Upper lobe of right lung (tissue), 1 donor: ENCODE data around the gene DUSP7. TPM values are rescaled to one million over a fixed set of nuclear protein-coding genes. Genes with fewer than 3 reads are reported as not detected.
"Not testable (repeated sequence)": the region's sequence is repeated elsewhere in the genome, so short reads cannot be mapped to it uniquely, and the experiment has no call there.

Source experiments
- ATAC-seq: fragments of 200-7000 bp; cut with Tn5 transposase; one replicate; pipeline ENCODE4 v1.9.1; 2020; ENCODE audit warnings: mild to moderate bottlenecking, moderate library complexity
- DNase-seq: peaks from one replicate; pipeline ENCODE4 v3.0.0-alpha.2; 2020
- H3K27ac ChIP-seq: fragments of 200-600 bp; one replicate; pipeline ENCODE4 v1.8.0; 2022
- H3K27me3 ChIP-seq: fragments of 200-600 bp; one replicate; pipeline ENCODE4 v1.8.0; 2022; ENCODE audit warnings: mild to moderate bottlenecking
- H3K36me3 ChIP-seq: fragments of 200-600 bp; one replicate; pipeline ENCODE4 v1.8.0; 2022
- H3K4me1 ChIP-seq: fragments of 200-600 bp; one replicate; pipeline ENCODE4 v1.8.0; 2022
- H3K4me3 ChIP-seq: fragments of 200-600 bp; one replicate; pipeline ENCODE4 v1.8.0; 2022; ENCODE audit warnings: mild to moderate bottlenecking
- H3K9me3 ChIP-seq: fragments of 200-600 bp; one replicate; pipeline ENCODE4 v1.8.0; 2022
- intact Hi-C: fragments of 100-400 bp; cut with DNase I; formaldehyde crosslinking; loops from one replicate; pipeline ENCODE4 v1.11.0; 2022
- total RNA-seq: library from RNA; stranded (reverse); fragmentation: NEBNext Ultra II Directional; extraction: Animal tissue kit (Norgen Biotek cat#: 25700); gene quantifications from one replicate; pipeline ENCODE4 v1.2.1, GENCODE V29; 2021
- TF ChIP-seq, protein P1 (sequence below): fragments of 200-600 bp; IDR thresholded peaks from one replicate; pipeline ENCODE4 v1.8.0; 2022; ENCODE audit warnings: antibody characterized with exemption
- donor health status: DM: no; HTN: yes; CAD: no; lungs with severe emphysema.

The DUSP7 gene
- total RNA-seq, 1 donor from 2014 or later: 40.7 TPM

DNA sequence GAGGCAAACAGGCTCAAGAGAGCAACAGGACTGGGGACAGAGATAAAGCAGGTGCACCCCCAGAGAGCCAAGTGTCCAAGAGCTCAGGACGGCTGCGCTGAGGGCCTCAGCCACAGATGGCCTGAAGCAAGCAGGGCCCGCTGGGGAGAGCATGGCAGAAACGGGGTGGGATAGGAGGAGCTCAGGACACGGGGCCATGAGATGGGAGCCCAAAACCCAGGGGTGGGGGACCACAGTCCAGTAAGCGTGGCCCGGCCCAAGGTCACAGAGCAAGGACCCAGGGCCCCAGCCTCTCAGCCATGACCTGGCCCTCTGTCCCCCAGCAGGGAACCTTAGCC, 9.5 kb downstream of the DUSP7 start:
- no peak for ATAC-seq
- TF ChIP-seq, protein P1, sequence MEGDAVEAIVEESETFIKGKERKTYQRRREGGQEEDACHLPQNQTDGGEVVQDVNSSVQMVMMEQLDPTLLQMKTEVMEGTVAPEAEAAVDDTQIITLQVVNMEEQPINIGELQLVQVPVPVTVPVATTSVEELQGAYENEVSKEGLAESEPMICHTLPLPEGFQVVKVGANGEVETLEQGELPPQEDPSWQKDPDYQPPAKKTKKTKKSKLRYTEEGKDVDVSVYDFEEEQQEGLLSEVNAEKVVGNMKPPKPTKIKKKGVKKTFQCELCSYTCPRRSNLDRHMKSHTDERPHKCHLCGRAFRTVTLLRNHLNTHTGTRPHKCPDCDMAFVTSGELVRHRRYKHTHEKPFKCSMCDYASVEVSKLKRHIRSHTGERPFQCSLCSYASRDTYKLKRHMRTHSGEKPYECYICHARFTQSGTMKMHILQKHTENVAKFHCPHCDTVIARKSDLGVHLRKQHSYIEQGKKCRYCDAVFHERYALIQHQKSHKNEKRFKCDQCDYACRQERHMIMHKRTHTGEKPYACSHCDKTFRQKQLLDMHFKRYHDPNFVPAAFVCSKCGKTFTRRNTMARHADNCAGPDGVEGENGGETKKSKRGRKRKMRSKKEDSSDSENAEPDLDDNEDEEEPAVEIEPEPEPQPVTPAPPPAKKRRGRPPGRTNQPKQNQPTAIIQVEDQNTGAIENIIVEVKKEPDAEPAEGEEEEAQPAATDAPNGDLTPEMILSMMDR: no peak
- Histone ChIP-seq H3K4me1 (peaks cover 54% of the 10 kb centered on the region), H3K27ac (peak overlapping the region; percentile 73), H3K4me3 (no peak overlapping the region), H3K9me3 (no peaks in the 10 kb centered on the region), H3K36me3 (peaks cover 36% of the 10 kb centered on the region), H3K27me3 (no peaks in the 10 kb centered on the region)
- no peak for DNase-seq
- intact Hi-C loops: no loop called here

DNA sequence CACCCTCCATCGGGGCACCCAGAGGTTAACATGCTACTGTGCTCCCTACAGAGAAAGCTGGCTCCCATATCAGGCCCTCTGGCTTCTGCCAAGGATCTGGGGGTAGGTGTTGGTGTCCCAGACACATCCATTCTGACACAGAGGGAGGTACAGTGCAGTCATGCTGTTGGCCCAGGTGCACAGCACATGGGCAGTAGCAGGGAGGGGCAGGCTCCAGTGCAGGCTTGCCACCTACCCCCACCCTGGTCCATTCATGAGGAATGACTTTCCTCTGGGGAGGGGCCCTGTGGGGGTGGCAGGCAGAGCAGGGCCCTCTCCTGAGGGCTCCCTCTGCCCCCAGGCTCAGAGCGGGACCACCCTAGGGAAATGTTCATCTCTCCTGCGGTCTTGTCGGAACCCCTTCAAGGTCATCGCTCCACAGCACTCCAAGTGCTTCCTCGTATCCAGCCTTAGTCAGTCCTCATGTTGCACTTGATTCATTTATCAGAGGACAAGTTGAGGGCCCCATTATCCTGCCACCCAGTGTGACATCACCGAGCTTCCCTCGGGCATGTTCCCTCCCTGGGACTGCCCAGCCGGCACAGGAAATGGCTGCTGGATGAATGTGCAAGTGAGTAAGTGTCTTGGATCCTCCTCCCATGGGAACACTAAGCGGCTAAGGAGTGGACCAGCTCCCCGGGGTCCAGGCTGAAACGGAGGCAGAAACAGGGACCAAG, 10.0 kb downstream of the DUSP7 start:
- peak overlapping the region; percentile 73 for H3K27ac ChIP-seq
- H3K4me3 ChIP-seq: no peak overlapping the region
- H3K4me1 ChIP-seq: peaks cover 49% of the 10 kb centered on the region
- H3K27me3 ChIP-seq: no peaks in the 10 kb centered on the region
- intact Hi-C loops: no loop called here
- no peak for DNase-seq
- peak; percentile 54 for ATAC-seq
- H3K9me3 ChIP-seq: no peaks in the 10 kb centered on the region
- H3K36me3 ChIP-seq: peaks cover 30% of the 10 kb centered on the region
- TF ChIP-seq, protein P1: no peak

DNA sequence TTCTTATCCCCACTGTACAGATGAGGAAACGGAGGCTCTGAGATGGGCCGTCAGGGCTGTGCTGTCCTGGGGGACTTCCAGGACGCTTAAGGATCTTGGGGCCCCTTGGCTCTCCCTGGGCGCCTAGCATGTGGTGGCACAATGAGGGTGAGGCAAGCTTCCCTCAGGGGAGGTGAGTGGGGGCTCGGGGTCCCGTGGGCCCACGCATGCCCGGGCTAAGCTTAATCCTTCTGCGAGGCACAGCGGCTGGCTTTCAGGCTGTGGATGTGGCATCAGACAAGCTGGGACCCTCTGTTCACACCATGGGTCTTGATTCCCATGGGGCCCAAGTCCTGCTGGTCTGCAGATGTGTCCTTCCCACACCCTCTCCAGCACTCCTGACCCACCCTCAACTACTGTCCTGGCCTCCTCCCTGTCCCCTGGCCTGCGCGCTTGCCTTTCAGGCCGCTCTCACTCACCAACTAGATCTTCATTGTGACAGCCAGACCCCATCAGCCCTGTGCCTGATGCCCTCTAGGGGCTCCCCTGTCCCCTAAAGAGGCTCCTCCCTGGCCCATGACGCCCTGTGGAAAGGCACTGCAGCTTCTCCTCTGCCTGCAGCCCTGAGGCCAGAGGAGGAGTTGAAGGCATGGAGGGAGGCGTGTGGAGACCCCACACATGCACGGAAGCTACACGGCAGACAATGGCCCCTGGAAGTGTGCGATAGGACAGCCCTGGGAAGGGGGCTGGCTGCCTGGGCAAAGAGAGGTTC, 11.3 kb downstream of the DUSP7 start:
- Histone ChIP-seq H3K4me3 (no peak overlapping the region), H3K27me3 (no peaks in the 10 kb centered on the region), H3K27ac (no peak overlapping the region), H3K4me1 (peaks cover 47% of the 10 kb centered on the region), H3K36me3 (peaks cover 17% of the 10 kb centered on the region), H3K9me3 (no peaks in the 10 kb centered on the region)
- intact Hi-C loops: no loop called here
- TF ChIP-seq, protein P1: no peak
- no peak for DNase-seq
- ATAC-seq: no peak

DNA sequence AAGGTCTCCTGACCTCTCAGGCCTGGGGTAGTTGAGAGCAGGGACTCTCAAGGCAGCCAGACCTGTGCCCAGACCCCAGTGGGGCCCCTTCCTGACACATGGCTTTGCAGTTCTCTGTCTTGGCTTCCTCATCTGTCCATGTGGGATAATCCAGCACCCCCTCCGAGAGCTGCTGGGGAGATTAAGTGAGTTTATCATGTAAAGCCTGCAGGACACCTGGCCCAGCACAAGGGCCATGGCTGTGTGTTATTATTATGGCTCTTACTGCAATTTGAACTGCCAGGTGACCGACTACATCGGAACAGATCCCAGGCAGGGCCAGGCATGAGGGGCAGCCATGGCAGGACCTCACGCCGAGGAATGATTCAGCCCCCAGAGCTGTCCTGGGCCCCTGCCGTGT, 12.6 kb downstream of the DUSP7 start:
- ATAC-seq (no peak), DNase-seq (no peak)
- no peak overlapping the region for H3K27ac ChIP-seq
- TF ChIP-seq, protein P1: no peak
- intact Hi-C loops: no loop called here
- no peak overlapping the region for H3K4me3 ChIP-seq
- H3K36me3 ChIP-seq: peaks cover 4% of the 10 kb centered on the region
- H3K4me1 ChIP-seq: peaks cover 41% of the 10 kb centered on the region
- no peaks in the 10 kb centered on the region for H3K9me3 ChIP-seq
- H3K27me3 ChIP-seq: no peaks in the 10 kb centered on the region

DNA sequence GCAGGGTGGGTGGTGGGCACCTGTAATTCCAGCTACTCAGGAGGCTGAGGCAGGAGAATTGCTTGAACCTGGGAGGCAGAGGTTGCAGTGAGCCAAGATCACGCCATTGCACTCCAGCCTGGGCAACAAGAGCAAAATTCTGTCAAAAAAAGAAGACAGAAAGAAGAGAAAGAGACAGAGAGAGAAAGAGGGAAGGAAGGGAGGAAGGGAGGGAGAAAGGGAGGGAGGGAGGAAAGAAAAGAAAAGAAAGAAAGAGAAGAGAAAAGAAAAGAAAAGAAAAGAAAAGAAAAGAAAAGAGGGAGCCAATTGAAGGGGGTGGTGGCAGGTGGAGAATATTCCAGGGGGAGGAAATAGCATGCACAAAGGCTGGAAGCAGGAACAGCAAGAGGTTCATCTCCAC, 13.3 kb downstream of the DUSP7 start:
- H3K27me3 ChIP-seq, DNase-seq, H3K36me3 ChIP-seq, H3K27ac ChIP-seq, H3K4me3 ChIP-seq, ATAC-seq, intact Hi-C loops, H3K9me3 ChIP-seq: not testable (repeated sequence)
- H3K4me1 ChIP-seq: peaks cover 37% of the 10 kb centered on the region

DNA sequence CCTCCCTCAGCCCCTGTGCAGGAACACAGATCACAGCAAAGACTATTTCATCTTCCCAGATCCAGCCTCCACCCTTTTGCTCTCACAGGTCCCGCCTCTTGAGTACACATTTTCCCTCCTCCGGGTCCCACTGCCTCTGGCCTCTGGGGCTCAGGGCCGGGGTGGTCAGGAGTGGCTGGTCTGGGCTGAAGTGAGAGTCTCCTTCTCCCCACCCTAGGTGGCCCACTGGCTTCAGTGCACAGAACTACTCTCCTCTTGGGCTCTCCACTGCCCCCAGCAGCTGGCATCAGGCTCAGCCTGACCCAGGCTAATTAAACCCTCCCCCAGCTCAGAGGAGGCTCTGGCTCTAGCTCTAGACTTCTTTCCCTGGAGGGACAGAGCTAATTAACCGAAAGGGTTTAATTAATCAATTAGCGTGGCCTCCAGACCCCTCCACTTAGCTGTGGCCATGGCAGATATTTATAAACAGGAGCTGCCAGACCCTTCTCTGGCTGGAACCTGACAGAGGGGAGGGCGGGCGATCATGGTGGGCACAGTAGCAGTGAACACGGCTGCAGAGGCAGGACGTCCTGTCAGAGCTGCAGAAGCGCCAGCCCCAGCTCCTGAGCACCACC, 15.1 kb downstream of the DUSP7 start:
- Histone ChIP-seq H3K27ac (no peak overlapping the region), H3K4me3 (no peak overlapping the region), H3K4me1 (peaks cover 19% of the 10 kb centered on the region), H3K27me3 (no peaks in the 10 kb centered on the region), H3K36me3 (no peaks in the 10 kb centered on the region), H3K9me3 (no peaks in the 10 kb centered on the region)
- no peak for ATAC-seq
- TF ChIP-seq, protein P1: peak; percentile 28
- intact Hi-C loops: no loop called here
- DNase-seq: no peak
